Upper lobe of left lung (tissue), 6 donors: ENCODE measurements around the gene CHI3L1. TPM values are rescaled to one million over a fixed set of nuclear protein-coding genes. Genes with fewer than 3 reads are reported as not detected.

Experiments used
- ATAC-seq, 2 donors: fragments of 200-7000 bp; cut with Tn5 transposase; one replicate each; pipeline ENCODE4 v1.9.1; 2022; ENCODE audit warnings: mild to moderate bottlenecking in 2 of 2, moderate library complexity in 2 of 2; ENCODE audit not compliant: low FRiP score in 2 of 2
- DNase-seq, 2 donors: peaks; one replicate each; pipeline ENCODE4 v3.0.0-alpha.2; 2019 to 2020
- H3K27ac ChIP-seq, 4 donors: fragments of 200-600 bp; sonication (generic); one replicate each; pipeline ENCODE4 v1.5.1; 2016 to 2019
- H3K27me3 ChIP-seq, 4 donors: fragments of 200-600 bp; sonication (generic); one replicate each; pipeline ENCODE4 v1.5.1; 2017 to 2019
- H3K36me3 ChIP-seq, 4 donors: fragments of 200-600 bp; sonication (generic); one replicate each; pipeline ENCODE4 v1.5.1; 2016 to 2019
- H3K4me1 ChIP-seq, 4 donors: fragments of 200-600 bp; sonication (generic); one replicate each; pipeline ENCODE4 v1.5.1; 2018 to 2019
- H3K4me3 ChIP-seq, 4 donors: fragments of 200-600 bp; sonication (generic); one replicate each; pipeline ENCODE4 v1.5.1; 2017 to 2019; ENCODE audit warnings: mild to moderate bottlenecking in 2 of 4, moderate library complexity in 1 of 4
- H3K9me3 ChIP-seq, 4 donors: fragments of 200-600 bp; sonication (generic); one replicate each; pipeline ENCODE4 v1.5.1; 2018 to 2019
- CTCF ChIP-seq, 6 experiments: fragments of 450-650 bp in 4 of 6; fragments of 200-600 bp in 2 of 6; sonication (generic) in 2 of 6; IDR thresholded peaks; one replicate each; pipeline ENCODE4 v1.5.1; 2016 to 2019; ENCODE audit warnings: antibody characterized with exemption in 6 of 6
- EP300 ChIP-seq, 4 donors: sonication (generic); formaldehyde crosslinking; IDR thresholded peaks; one replicate each; pipeline ENCODE4 v1.5.1; 2017; ENCODE audit warnings: antibody characterized with exemption in 4 of 4, control low read depth in 2 of 4
- POLR2A ChIP-seq, 4 donors: fragments of 450-650 bp; IDR thresholded peaks; one replicate each; pipeline ENCODE4 v1.5.1; 2016 to 2017; ENCODE audit warnings: antibody characterized with exemption in 4 of 4, mild to moderate bottlenecking in 2 of 4
- POLR2AphosphoS5 ChIP-seq, 2 donors: sonication (generic); formaldehyde crosslinking; IDR thresholded peaks; one replicate each; pipeline ENCODE4 v1.5.1; 2017; ENCODE audit warnings: antibody characterized with exemption in 2 of 2
- WGBS, 2 donors: methylation state at CpG; one replicate each; pipeline ENCODE4 v1.1.5; 2017 to 2018; 5-methylcytosine and 5-hydroxymethylcytosine counted together
- total RNA-seq, 6 donors: library from RNA; depleted of rRNA in 4 of 6; stranded (reverse); fragments of >200 nt in 4 of 6; gene quantifications; one replicate each; pipeline versions ENCODE4 v1.1.0 to v1.2.1, GENCODE V29; 2016 to 2021
- donor health status: DM: no; HTN: no; CAD: no; lungs with moderate emphysema.
- donor health status: DM: no; HTN: yes; CAD: no; lungs with severe emphysema.

The CHI3L1 gene
- total RNA-seq, 6 donors from 2014 or later, result 12.3 to 68.4 (median 52.4) TPM

DNA sequence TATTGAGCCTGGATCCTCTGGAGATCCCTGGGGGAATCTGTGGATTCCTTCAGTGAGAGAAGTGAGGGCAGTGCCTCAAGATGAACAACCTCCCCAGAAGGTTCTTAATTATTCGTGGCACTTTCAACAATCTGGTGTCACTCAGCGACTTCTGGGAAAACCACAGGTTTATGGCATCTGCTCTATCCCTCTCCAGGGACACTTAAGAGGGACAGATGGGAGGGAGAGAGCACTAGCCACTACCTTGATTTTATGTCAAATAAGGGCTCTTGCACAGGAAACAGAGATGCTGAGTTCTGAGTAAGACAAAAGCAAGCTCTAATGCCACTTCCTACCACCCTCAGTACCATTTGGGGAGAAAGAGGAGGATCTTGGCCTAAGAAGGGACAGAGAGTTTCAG is 21.2 kb upstream of the CHI3L1 start:
- H3K27ac ChIP-seq, result no peak overlapping the region
- 68 to 78% methylated on average over 2 of the region's 2 CpGs for WGBS, 2 donors
- no peaks in the 10 kb centered on the region for H3K9me3 ChIP-seq
- no peaks in the 10 kb centered on the region for H3K36me3 ChIP-seq
- peaks cover 0 to 14% (median 9%) of the 10 kb centered on the region in 4 donors for H3K4me1 ChIP-seq
- no peak for ATAC-seq
- H3K27me3 ChIP-seq, result no peaks in the 10 kb centered on the region
- DNase-seq, result no peak
- TF ChIP-seq EP300 (IDR thresholded peaks at IDR 0.05) (no peak), POLR2A (IDR thresholded peaks at IDR 0.05) (no peak), POLR2AphosphoS5 (IDR thresholded peaks at IDR 0.05) (no peak), CTCF (IDR thresholded peaks at IDR 0.05) (no peak)
- no peak overlapping the region for H3K4me3 ChIP-seq

DNA sequence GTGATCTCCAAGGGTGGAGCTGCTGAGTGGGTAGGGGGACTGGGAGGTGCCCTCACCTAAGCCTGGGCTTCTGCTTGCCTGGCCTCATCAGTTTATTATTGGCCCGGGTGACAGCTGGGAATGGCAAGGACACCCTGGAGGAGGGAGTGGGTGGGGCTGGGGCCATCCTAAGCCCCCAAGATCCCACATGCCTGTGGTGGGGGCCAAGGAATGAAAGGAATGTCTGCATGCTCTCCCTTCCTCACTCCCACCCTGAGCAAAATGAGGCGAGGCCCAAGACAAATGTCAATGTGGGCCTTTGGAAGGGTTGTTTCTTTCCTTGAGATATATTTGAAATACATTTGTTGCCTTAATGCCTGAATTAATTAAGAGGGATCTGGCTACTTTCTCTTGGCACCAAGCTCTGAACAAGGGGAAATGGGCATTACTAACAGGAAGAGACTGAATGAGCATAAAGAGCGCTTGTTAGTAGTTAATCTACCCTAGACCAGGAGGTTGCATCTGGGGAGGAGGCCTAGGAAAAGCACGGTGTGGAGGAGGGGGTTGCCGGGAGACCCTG is 19.7 kb upstream of the CHI3L1 start:
- 60 to 69% methylated on average over 4 to 5 of the region's 5 CpGs for WGBS, 2 donors
- TF ChIP-seq POLR2AphosphoS5 (IDR thresholded peaks at IDR 0.05) (no peak), POLR2A (IDR thresholded peaks at IDR 0.05) (no peak), CTCF (IDR thresholded peaks at IDR 0.05) (no peak), EP300 (IDR thresholded peaks at IDR 0.05) (no peak)

DNA sequence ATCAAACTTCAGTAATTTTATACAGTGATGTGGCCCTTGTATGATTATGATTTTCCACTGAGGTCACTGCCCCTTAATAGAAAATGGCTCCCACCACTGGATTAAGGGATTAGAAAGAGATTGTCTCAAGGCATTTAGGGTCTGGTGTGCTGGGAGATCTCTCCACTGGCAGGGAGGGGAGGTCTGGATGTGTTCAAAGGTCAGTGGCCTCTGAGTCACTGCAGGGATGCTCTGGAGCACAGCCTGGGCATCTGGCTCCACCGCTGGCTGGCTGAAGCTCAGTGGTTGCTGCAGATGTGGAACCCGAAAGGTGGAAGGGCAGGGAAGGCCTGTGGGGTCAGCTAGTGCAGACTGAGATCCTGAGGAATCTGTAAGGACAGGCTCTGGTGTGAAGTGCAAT is 18.3 kb upstream of the CHI3L1 start:
- 86 to 89% methylated on average over 2 of the region's 2 CpGs for WGBS, 2 donors
- TF ChIP-seq EP300 (IDR thresholded peaks at IDR 0.05), result no peak
- no peak for TF ChIP-seq CTCF (IDR thresholded peaks at IDR 0.05)
- no peak for TF ChIP-seq POLR2A (IDR thresholded peaks at IDR 0.05)

More for the DNA sequence above, 19.7 kb upstream of the CHI3L1 start:
- DNase-seq, result no peak
- Histone ChIP-seq H3K9me3 (no peaks in the 10 kb centered on the region), H3K4me1 (peaks cover 0 to 23% (median 5%) of the 10 kb centered on the region in 4 donors), H3K27ac (no peak overlapping the region), H3K36me3 (no peaks in the 10 kb centered on the region), H3K4me3 (no peak overlapping the region), H3K27me3 (no peaks in the 10 kb centered on the region)
- ATAC-seq, result peak in 1 of 2 donors; percentile 9

GRCh38 chr1:203202431-203203245 is 16.1 kb upstream of the CHI3L1 start:
- ATAC-seq, result peak; percentile 19 to 80
- Histone ChIP-seq H3K4me1 (peaks cover 7 to 40% (median 12%) of the 10 kb centered on the region in 4 donors), H3K4me3 (no peak overlapping the region), H3K27me3 (no peaks in the 10 kb centered on the region), H3K27ac (peak overlapping the region in 3 of 4 donors; percentile 32 to 78 (median 61)), H3K9me3 (no peaks in the 10 kb centered on the region), H3K36me3 (no peaks in the 10 kb centered on the region)
- peak in 1 of 2 donors; percentile 48 for DNase-seq
- 69 to 80% methylated on average over 15 of the region's 15 CpGs for WGBS, 2 donors
- TF ChIP-seq EP300 (IDR thresholded peaks at IDR 0.05), result peak in 1 of 4 donors; percentile 15
- TF ChIP-seq CTCF (IDR thresholded peaks at IDR 0.05), result no peak
- TF ChIP-seq POLR2AphosphoS5 (IDR thresholded peaks at IDR 0.05), result peak; percentile 60 to 88
- no peak for TF ChIP-seq POLR2A (IDR thresholded peaks at IDR 0.05)

More for the DNA sequence above, 18.3 kb upstream of the CHI3L1 start:
- no peaks in the 10 kb centered on the region for H3K27me3 ChIP-seq
- H3K9me3 ChIP-seq, result no peaks in the 10 kb centered on the region
- DNase-seq, result no peak
- no peak overlapping the region for H3K27ac ChIP-seq
- peaks cover 4 to 34% (median 10%) of the 10 kb centered on the region in 4 donors for H3K4me1 ChIP-seq
- H3K36me3 ChIP-seq, result no peaks in the 10 kb centered on the region
- H3K4me3 ChIP-seq, result no peak overlapping the region
- no peak for ATAC-seq
